Stimulated activated CD8-positive, alpha-beta memory T cell treated with anti-CD3 and anti-CD28 coated beads, Interleukin-12 subunit alpha, Interleukin-12 subunit beta, amount 100 ng/mL, for 4 hours (primary cell): ENCODE results near the gene WDR7.
"Not testable (repeated sequence)": the region's sequence is repeated elsewhere in the genome, so short reads cannot be mapped to it uniquely, and the experiment has no call there.

Experiments used
- DNase-seq: peaks from one replicate; pipeline ENCODE4 v3.0.0-alpha.2; 2020; ENCODE audit warnings: low read depth

The WDR7 gene

GRCh38 chr18:56654280-56654679, 3.1 kb downstream of the WDR7 start:
- not testable (repeated sequence) for DNase-seq

- no peak for DNase-seq
Observed at GRCh38 chr18:56658261-56658660, 7.1 kb downstream of the WDR7 start.

GRCh38 chr18:56659111-56659510, 8.0 kb downstream of the WDR7 start:
- no peak for DNase-seq

GRCh38 chr18:56660655-56661054, 9.5 kb downstream of the WDR7 start:
- no peak for DNase-seq

- DNase-seq, result no peak
Observed at GRCh38 chr18:56661360-56662062, 10.4 kb downstream of the WDR7 start.

- no peak for DNase-seq
Observed at GRCh38 chr18:56662063-56662408, 10.9 kb downstream of the WDR7 start.

DNA sequence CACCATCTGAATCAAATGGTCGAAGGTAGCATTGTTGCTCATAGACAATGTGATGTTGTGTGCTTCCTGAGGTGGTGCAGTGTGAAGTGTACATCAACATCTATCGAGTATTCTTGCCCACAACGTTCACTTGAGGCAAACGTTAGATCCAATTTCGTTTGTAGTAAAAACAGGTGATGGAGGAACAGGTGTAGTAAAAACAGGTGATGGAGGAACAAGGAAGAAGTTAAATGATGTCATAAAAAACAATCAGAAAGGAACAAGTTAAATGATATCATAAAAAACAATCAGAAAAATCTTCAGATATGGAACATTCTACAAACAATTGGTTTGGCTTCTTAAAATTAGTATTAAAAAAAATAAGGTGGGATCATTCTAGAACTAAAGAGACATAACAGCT, 11.3 kb downstream of the WDR7 start:
- DNase-seq, result no peak

GRCh38 chr18:56662902-56663301, 11.7 kb downstream of the WDR7 start:
- DNase-seq, result no peak

DNA sequence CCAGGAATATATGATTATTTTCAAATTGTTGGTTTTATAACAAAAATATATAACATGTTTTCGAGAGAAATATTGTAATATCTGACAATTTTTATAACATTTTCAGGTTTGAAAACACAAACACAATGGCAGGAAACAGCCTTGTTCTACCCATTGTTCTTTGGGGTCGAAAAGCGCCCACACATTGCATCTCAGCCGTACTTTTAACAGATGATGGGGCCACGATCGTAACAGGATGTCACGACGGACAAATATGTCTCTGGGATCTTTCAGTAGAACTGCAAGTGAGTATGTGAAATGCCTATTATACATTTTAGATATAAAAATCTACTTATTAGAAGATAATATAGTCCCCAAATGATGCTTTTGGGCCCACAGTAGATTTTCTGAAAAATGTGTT, 21.2 kb downstream of the WDR7 start:
- no peak for DNase-seq

DNA sequence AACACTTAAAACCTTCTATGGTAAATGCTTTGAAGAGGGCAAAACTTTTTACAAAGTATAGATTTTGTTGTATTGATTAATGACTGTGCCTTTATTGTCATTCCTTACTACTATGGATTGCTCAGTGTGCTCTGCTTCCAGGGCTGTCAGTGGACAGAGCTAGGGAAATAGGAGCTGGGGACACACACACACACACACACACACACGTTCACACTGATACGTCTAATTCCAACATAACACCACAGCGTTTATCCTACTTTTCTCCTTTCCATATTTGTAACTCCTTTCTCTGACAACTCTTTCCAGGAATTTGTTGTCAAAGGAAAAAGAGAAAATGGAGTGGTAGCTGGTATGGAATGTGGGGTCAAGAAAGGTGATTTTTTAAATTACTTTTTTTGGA, 21.8 kb downstream of the WDR7 start:
- no peak for DNase-seq

DNA sequence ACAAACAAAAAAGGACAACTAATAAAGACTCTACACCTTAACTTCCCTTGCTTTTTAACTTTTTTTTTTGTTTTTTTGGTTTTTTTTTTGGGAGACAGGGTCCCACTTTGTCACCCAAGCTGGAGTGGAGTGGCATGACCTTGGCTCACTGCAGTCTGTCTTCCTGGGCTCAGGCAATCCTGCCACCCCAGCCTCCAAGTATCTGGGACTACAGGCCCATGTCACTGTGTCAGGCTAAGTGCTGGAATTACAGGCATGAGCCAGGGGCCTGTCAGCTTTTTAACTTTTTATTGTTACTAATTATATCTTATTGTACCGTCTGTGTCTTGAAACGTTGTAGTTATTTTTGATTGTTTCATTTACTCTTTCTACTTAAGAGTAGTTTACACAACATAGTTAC, 25.5 kb downstream of the WDR7 start:
- no peak for DNase-seq

- DNase-seq, result no peak
Observed at GRCh38 chr18:56678836-56679565, 27.8 kb downstream of the WDR7 start.

- DNase-seq, result no peak
Observed at GRCh38 chr18:56684277-56684676, 33.1 kb downstream of the WDR7 start.

- no peak for DNase-seq
Observed at GRCh38 chr18:56691530-56691929, 40.4 kb downstream of the WDR7 start.

- no peak for DNase-seq
Observed at GRCh38 chr18:56696966-56697365, 45.8 kb downstream of the WDR7 start.

- no peak for DNase-seq
Observed at GRCh38 chr18:56702946-56703345, 51.8 kb downstream of the WDR7 start.

GRCh38 chr18:56709463-56709862, 58.3 kb downstream of the WDR7 start:
- no peak for DNase-seq

GRCh38 chr18:56711708-56712445, 60.7 kb downstream of the WDR7 start:
- no peak for DNase-seq

GRCh38 chr18:56712761-56713160, 61.6 kb downstream of the WDR7 start:
- no peak for DNase-seq

DNA sequence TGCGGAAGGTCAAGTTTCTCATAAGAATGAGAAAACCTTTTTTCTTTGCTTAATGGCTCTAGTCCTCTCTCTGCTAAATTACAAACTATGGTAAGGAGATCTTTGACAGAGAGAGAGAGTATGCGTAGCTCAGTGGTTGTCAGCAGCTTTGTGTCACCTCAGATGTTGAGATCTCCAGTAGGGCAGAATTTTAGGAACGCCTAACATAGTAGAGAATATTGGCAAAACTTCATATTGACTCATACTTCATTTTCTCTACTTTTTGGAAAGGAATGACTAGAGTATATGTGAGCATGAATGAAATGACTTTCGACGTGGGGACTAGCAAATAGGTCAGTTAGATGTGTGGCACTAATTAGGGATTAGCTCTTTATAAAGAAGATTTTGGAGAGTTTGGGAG, 64.0 kb downstream of the WDR7 start:
- no peak for DNase-seq

GRCh38 chr18:56716692-56717146, 65.6 kb downstream of the WDR7 start:
- no peak for DNase-seq

- no peak for DNase-seq
Observed at GRCh38 chr18:56721031-56721430, 69.9 kb downstream of the WDR7 start.

DNA sequence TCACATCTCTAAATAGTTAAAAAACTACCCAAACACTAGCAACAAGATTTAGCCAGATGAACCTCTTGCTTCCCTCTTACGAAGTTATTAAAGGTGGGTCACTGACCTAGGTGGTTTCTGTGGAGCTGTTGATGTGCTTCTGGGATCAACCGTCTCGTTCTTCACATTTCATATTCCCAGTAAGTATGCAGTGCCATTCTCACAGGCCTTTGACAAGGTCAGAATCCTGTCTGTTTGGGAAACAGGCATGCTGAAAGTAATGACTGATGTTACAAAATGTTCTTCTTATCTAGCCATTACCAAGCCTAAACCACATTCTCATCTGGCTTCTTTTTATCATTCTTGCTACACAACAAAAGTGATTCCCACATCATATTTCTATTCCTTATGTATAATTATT, 70.3 kb downstream of the WDR7 start:
- DNase-seq, result no peak
